ENCODE data around the gene BPNT1.

BPNT1 gene

DNA sequence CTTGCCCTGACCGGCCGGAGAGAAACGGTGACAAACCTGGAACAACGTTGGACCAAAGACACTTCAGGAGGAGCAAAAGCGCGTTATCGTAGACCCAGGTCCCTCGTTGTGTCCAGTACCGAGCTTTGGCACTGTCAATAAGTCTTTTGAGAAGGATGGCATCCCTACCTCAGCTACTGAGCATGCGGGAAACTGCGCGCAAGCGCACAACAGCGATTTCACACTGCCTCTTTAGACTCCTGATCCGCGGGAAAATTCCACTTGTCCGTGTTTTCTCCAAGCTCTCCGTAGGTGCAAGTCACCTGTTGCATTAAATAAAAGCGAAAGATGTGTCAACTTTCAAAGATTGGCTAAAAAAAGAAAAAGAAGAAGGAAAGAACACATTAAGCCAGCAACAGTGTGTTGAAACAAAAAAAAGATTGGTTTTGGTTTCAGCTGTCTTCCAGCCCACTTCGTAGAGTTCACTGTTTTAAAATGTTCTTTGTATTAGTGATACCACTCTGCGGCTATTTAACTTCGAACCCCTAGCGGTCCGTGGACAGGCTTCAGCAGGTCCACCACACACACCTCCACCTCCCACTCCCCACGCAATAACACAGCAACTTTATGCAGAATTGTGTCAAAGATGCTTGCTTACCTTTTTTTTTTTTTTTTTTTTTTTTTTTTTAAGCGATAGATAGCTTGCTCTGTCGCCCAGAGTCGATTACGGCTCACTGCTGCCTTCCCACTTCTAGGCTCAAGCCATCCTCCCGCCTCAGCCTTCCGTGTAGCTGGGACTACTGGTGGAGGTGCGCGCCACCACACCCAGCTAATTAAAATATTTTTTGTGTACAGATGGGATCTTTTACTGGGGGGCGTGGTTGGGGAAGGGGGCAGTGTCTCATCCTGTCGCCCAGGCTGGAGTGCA, at the start of gene BPNT1:
Gene BPNT1 (minus strand): TSS at position 139 of the 907 bp plus-strand sequence. CDS start 9,942 bp downstream, outside the sequence.
- Histone ChIP-seq H3K4me2 (ENCODE audit: low read length) (peak within 1 kb of the TSS; percentile 76), H3K4me1 (ENCODE audit: control insufficient read depth, low read length) (peaks cover 46% of the 10 kb centered on the region), H4K20me1 (ENCODE audit: control insufficient read depth, insufficient read depth, low read depth, low read length) (no peaks in the 10 kb centered on the region), H3K4me3 (ENCODE audit: low read length) (peak within 1 kb of the TSS; percentile 88), H3F3A (ENCODE audit: control insufficient read depth, insufficient read depth) (peaks cover 20% of the 10 kb centered on the region), H3K27ac (ENCODE audit: low read depth, low read length) (peak within 1 kb of the TSS; percentile 94), H3K9me3 (ENCODE audit: control insufficient read depth, insufficient read depth, low read length) (no peaks in the 10 kb centered on the region), H3K79me2 (ENCODE audit: control insufficient read depth, low read length) (peaks cover 57% of the 10 kb centered on the region), H3K36me3 (ENCODE audit: control insufficient read depth, low read length) (peaks cover 20% of the 10 kb centered on the region), H3K27me3 (ENCODE audit: control insufficient read depth, low read length) (no peaks in the 10 kb centered on the region), H3K9me2 (replicated peaks; ENCODE audit: control insufficient read depth, low read length) (no peaks in the 10 kb centered on the region)
- TF ChIP-seq EZH2phosphoT487 (IDR thresholded peaks at IDR 0.05; ENCODE audit: borderline replicate concordance, low read length): no peak
- TF ChIP-seq, protein P1, sequence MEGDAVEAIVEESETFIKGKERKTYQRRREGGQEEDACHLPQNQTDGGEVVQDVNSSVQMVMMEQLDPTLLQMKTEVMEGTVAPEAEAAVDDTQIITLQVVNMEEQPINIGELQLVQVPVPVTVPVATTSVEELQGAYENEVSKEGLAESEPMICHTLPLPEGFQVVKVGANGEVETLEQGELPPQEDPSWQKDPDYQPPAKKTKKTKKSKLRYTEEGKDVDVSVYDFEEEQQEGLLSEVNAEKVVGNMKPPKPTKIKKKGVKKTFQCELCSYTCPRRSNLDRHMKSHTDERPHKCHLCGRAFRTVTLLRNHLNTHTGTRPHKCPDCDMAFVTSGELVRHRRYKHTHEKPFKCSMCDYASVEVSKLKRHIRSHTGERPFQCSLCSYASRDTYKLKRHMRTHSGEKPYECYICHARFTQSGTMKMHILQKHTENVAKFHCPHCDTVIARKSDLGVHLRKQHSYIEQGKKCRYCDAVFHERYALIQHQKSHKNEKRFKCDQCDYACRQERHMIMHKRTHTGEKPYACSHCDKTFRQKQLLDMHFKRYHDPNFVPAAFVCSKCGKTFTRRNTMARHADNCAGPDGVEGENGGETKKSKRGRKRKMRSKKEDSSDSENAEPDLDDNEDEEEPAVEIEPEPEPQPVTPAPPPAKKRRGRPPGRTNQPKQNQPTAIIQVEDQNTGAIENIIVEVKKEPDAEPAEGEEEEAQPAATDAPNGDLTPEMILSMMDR (IDR thresholded peaks at IDR 0.05; ENCODE audit: low read depth, low read length, poor library complexity, severe bottlenecking): peak; percentile 10

DNA sequence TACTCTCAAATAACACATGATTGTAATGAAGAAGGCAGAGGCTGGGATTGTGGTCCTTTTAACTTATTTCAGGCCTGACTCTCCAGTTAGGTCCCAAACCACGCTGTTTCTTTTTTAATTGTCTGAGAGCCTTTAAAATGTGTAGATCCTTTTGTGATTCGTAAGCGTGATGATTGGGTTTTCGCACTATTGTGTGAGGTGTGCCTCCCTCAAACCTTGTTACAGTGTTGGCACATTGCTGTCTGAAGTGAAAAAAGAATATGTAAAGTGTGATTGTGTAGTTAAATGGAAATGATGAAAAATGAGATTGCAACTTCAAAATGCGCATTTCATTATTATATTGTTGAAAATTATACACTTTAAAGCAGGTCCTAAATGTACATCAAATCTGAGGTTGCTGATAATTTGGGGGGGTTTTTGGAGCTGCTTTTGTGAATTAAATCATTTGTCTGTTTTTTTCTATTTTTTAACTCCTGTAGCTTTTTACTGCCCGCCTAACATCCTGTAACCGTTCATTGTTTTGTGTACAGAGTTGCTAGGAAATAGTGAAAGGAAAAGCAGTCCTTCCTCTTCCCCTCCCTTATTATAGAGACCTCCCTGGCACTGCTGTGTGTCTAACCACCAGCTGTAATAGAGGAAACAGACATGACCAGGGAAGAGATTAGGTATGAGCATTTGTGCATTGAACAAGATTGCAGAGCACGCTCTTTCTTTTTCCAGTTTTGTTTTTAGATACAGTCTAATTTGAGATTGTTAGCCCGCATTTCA, 47.6 kb upstream of the BPNT1 start:
- TF ChIP-seq EZH2phosphoT487 (IDR thresholded peaks at IDR 0.05; ENCODE audit: borderline replicate concordance, low read length): no peak
- TF ChIP-seq, protein P1 (IDR thresholded peaks at IDR 0.05; ENCODE audit: low read depth, low read length, poor library complexity, severe bottlenecking): no peak

DNA sequence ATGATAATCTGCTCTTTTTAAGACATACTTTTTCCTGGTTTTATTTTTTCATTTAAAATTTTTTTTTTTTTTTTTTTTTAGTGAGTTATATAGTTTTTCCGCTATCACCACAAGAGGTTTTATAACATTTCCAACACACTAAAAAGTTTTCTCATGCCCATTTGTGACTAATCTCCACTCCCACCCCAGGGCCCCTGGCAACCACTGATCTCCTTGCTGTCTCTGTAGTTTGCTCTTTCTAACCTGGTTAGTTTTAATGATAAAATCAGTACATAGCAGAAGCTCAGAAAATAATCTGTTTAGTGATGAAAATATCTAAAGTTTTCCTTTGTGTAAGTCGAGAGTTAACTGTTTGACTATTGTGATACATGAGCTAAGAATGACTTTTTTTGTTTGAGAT, 46.2 kb upstream of the BPNT1 start:
- Histone ChIP-seq H4K20me1 (ENCODE audit: control insufficient read depth, insufficient read depth, low read depth, low read length) (no peaks in the 10 kb centered on the region), H3K9me2 (replicated peaks; ENCODE audit: control insufficient read depth, low read length) (no peaks in the 10 kb centered on the region), H3K4me2 (ENCODE audit: low read length) (no peak overlapping the region), H3K79me2 (ENCODE audit: control insufficient read depth, low read length) (no peaks in the 10 kb centered on the region), H3K27ac (ENCODE audit: low read depth, low read length) (no peak overlapping the region), H3K27me3 (ENCODE audit: control insufficient read depth, low read length) (no peaks in the 10 kb centered on the region), H3K36me3 (ENCODE audit: control insufficient read depth, low read length) (peaks cover 62% of the 10 kb centered on the region), H3F3A (ENCODE audit: control insufficient read depth, insufficient read depth) (no peaks in the 10 kb centered on the region), H3K4me1 (ENCODE audit: control insufficient read depth, low read length) (no peaks in the 10 kb centered on the region), H3K9me3 (ENCODE audit: control insufficient read depth, insufficient read depth, low read length) (no peaks in the 10 kb centered on the region), H3K4me3 (ENCODE audit: low read length) (no peak overlapping the region)
- TF ChIP-seq, protein P1 (IDR thresholded peaks at IDR 0.05; ENCODE audit: low read depth, low read length, poor library complexity, severe bottlenecking): no peak
- TF ChIP-seq EZH2phosphoT487 (IDR thresholded peaks at IDR 0.05; ENCODE audit: borderline replicate concordance, low read length): no peak

More for the DNA sequence above, 47.6 kb upstream of the BPNT1 start:
- H4K20me1 ChIP-seq (ENCODE audit: control insufficient read depth, insufficient read depth, low read depth, low read length): no peaks in the 10 kb centered on the region
- no peaks in the 10 kb centered on the region for H3K4me1 ChIP-seq (ENCODE audit: control insufficient read depth, low read length)
- no peak overlapping the region for H3K4me3 ChIP-seq (ENCODE audit: low read length)
- peaks cover 73% of the 10 kb centered on the region for H3K36me3 ChIP-seq (ENCODE audit: control insufficient read depth, low read length)
- no peaks in the 10 kb centered on the region for H3K9me2 ChIP-seq (replicated peaks; ENCODE audit: control insufficient read depth, low read length)
- no peaks in the 10 kb centered on the region for H3F3A ChIP-seq (ENCODE audit: control insufficient read depth, insufficient read depth)
- H3K27ac ChIP-seq (ENCODE audit: low read depth, low read length): no peak overlapping the region
- no peaks in the 10 kb centered on the region for H3K79me2 ChIP-seq (ENCODE audit: control insufficient read depth, low read length)
- H3K9me3 ChIP-seq (ENCODE audit: control insufficient read depth, insufficient read depth, low read length): no peaks in the 10 kb centered on the region
- H3K27me3 ChIP-seq (ENCODE audit: control insufficient read depth, low read length): no peaks in the 10 kb centered on the region
- no peak overlapping the region for H3K4me2 ChIP-seq (ENCODE audit: low read length)
